Fibroblast of villous mesenchyme (primary cell): ENCODE measurements around the gene CARD19. TPM values are rescaled to one million over a fixed set of nuclear protein-coding genes. Genes with fewer than 3 reads are reported as not detected.
"Not testable (repeated sequence)": the region's sequence is repeated elsewhere in the genome, so short reads cannot be mapped to it uniquely, and the experiment has no call there.

Experiments
- DNase-seq: peaks from one replicate; pipeline ENCODE4 v3.0.0-alpha.2; 2010; ENCODE audit warnings: low read depth
- H3K4me3 ChIP-seq: 2 replicates; pipeline ENCODE4 v1.5.1; 2011; ENCODE audit warnings: low read depth, mild to moderate bottlenecking, low read length
- CTCF ChIP-seq: IDR thresholded peaks from 2 replicates; pipeline ENCODE4 v1.5.1; 2012; ENCODE audit warnings: low read depth, mild to moderate bottlenecking, low read length; ENCODE audit not compliant: insufficient read depth
- total RNA-seq: library from RNA; depleted of rRNA; stranded (reverse); fragments of >200 nt; gene quantifications from 2 replicates; pipeline ENCODE4 v1.2.3, GENCODE V29; 2012

The CARD19 gene
- total RNA-seq, 1 donor = 35.8 TPM

- TF ChIP-seq CTCF = no peak
- no peak overlapping the region for H3K4me3 ChIP-seq
- DNase-seq = no peak
These were observed 16.3 kb downstream of the CARD19 start for GRCh38 chr9:93112116-93112863.

DNA sequence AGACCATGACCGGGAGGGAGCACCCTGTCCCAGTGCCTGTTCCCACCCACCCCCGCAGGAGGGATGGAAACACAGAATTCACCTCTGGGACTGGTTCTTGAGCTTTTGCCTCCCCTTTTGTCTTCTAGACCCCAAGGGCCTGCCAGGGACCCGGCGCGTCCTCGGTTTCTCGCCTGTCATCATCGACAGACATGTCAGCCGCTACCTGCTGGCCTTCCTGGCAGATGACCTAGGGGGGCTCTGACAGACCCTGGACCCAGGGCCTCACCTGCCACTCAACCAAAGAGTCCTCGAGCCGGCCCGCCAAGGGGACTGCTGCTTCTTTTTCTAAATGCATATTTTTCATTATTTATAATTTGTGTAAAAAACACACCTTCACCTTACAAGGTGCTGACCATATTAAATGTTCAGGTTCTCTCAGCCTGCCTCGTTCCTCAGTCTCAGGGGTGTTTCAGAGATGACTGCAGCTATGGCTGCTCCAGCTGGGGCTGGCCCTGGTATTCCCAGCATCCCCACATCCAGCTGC is 16.9 kb downstream of the CARD19 start:
- no peak for TF ChIP-seq CTCF
- H3K4me3 ChIP-seq = no peak overlapping the region
- DNase-seq = no peak

GRCh38 chr9:93114169-93114983 is 18.4 kb downstream of the CARD19 start:
- DNase-seq = no peak
- H3K4me3 ChIP-seq = no peak overlapping the region
- TF ChIP-seq CTCF = no peak

DNA sequence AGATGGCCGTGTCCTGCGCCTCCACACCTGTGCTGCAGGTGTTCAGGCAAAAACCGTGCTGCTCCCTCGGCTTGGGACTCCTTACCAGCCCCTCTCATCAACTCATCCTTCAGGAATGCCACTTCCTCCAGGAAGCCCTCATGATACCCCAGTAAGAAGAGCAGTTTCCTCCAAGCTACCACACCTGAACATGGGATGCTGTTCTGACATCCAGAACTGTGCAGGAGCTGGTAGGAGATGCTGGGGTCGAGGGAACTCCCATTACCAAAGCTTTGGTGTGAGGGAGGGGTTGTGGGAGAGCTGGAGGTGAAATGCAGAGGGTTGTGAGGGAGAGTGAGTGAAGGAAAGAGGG is 18.9 kb downstream of the CARD19 start:
- DNase-seq = no peak
- TF ChIP-seq CTCF = no peak
- H3K4me3 ChIP-seq = no peak overlapping the region

- no peak for TF ChIP-seq CTCF
- no peak for DNase-seq
- H3K4me3 ChIP-seq = no peak overlapping the region
These were observed 19.6 kb downstream of the CARD19 start for GRCh38 chr9:93115486-93116071.

DNA sequence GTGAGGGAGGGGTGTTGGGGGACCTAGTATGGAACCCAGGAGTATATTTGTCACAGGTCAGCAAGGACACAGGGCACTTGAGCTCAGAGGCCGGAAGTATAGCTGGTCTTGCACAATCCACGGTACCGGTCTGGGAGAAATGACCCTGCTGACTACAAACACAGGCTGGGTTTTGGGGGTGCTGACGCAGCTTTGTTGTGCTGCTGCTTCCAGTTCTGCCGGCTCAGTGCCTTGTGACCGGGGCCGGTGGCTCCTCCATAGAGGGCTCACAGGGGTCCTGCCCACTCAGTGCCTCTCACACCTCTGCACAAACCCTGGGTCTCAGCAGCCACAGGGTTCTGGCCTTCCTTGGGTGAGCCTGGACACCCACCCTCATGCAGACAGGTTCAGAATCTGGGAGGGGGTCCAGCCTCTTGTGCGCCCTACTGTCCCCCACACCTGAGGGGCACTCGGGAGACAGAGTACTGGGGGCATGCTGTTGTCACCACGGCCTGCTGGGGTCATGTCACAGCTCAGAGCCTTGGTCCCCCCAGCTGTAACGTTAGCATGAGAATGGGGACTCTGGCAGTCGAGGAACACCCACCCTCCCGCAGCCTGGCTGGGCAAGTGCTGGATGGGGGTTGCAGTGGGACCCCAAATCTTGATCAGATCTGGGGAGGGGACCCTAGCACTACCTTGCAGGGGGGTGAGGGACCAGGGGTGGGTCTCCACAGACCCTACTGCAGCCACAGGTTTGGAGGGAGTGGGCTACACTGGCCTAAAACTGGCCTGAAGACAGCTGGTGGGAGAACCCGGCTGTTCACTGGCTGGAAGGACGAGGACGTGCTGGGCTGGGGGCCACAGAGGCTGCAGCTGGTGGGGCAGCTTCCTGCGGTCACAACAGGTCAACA is 20.3 kb downstream of the CARD19 start:
- H3K4me3 ChIP-seq = no peak overlapping the region
- peak; percentile 96 for DNase-seq
- no peak for TF ChIP-seq CTCF

DNA sequence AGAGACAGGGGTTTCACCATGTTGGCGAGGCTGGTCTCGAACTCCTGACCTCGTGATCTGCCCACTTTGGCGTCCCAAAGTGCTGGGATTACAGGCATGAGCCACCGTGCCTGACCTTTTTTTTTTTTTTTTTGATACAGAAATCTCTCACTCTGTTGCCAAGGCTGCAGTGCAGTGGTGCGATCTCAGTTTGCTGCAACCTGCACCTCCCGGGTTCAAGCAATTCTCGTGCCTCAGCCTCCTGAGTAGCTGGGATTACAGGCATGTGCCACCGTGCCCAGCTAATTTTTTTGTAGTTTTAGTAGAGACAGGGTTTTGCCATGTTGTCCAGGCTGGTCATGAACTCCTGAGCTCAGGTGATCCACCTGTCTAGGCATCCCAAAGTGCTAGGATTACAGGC is 21.5 kb downstream of the CARD19 start:
- not testable (repeated sequence) for H3K4me3 ChIP-seq, DNase-seq
